ENCODE results near the gene CYP4B1.
"Not testable (repeated sequence)": the region's sequence is repeated elsewhere in the genome, so short reads cannot be mapped to it uniquely, and the experiment has no call there.

DNA sequence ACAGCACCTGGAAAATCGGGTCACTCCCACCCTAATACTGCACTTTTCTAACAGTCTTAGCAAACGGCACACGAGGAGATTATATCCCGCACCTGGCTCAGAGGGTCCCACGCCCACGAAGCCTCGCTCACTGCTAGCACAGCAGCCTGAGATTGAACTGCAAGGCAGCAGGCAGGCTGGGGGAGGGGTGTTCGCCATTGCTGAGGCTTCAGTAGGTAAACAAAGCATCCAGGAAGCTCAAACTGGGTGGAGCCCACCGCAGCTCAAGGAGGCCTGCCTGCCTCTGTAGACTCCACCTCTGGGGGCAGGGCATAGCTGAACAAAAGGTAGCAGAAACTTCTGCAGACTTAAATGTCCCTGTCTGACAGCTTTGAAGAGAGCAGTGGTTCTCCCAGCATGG, 47.5 kb downstream of the CYP4B1 start:
- TF ChIP-seq POLR2A (IDR thresholded peaks at IDR 0.05); POLR2AphosphoS5 (IDR thresholded peaks at IDR 0.05; ENCODE audit: insufficient read depth in 1 of 2, low read depth in 1 of 2): not testable (repeated sequence)
- TF ChIP-seq, protein P1, sequence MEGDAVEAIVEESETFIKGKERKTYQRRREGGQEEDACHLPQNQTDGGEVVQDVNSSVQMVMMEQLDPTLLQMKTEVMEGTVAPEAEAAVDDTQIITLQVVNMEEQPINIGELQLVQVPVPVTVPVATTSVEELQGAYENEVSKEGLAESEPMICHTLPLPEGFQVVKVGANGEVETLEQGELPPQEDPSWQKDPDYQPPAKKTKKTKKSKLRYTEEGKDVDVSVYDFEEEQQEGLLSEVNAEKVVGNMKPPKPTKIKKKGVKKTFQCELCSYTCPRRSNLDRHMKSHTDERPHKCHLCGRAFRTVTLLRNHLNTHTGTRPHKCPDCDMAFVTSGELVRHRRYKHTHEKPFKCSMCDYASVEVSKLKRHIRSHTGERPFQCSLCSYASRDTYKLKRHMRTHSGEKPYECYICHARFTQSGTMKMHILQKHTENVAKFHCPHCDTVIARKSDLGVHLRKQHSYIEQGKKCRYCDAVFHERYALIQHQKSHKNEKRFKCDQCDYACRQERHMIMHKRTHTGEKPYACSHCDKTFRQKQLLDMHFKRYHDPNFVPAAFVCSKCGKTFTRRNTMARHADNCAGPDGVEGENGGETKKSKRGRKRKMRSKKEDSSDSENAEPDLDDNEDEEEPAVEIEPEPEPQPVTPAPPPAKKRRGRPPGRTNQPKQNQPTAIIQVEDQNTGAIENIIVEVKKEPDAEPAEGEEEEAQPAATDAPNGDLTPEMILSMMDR (IDR thresholded peaks at IDR 0.05), result not testable (repeated sequence)
